Calu3 (cell line): ENCODE measurements around the gene TUBA3D. TPM values are rescaled to one million over a fixed set of nuclear protein-coding genes. Genes with fewer than 3 reads are reported as not detected.
"Not testable (repeated sequence)": the region's sequence is repeated elsewhere in the genome, so short reads cannot be mapped to it uniquely, and the experiment has no call there.

Source experiments
- Bru-seq: library from RNA; stranded (reverse); fragments of 400-500 nt; gene quantifications from one replicate; lab custom pipeline; 2021; lab: Mats Ljungman, UMichigan
- BruChase-seq, 2 experiments: library from RNA; stranded (reverse); fragments of 400-500 nt; gene quantifications; one replicate each; lab custom pipeline; 2021; lab: Mats Ljungman, UMichigan
- BruUV-seq: library from RNA; stranded (reverse); fragments of 400-500 nt; replicated peaks from 2 replicates; lab custom pipeline; 2021; lab: Mats Ljungman, UMichigan
- CTCF ChIA-PET: fragments of 300-600 bp; sonication (Branson Sonifier 250); formaldehyde crosslinking; loops from one replicate; lab custom pipeline; 2022; ENCODE audit warnings: antibody characterized with exemption; lab: Charles Lee
- DNase-seq: peaks from one replicate; pipeline ENCODE4 v3.0.0; 2022
- H3K27ac Mint-ChIP-seq: one replicate; pipeline ENCODE4 v1.8.0; 2022; ENCODE audit warnings: mixed read lengths; ENCODE audit not compliant: unreplicated experiment
- H3K27me3 Mint-ChIP-seq: one replicate; pipeline ENCODE4 v1.8.0; 2022; ENCODE audit warnings: mixed read lengths; ENCODE audit not compliant: unreplicated experiment
- H3K36me3 Mint-ChIP-seq: one replicate; pipeline ENCODE4 v1.8.0; 2022; ENCODE audit warnings: mild to moderate bottlenecking, moderate library complexity, mixed read lengths; ENCODE audit not compliant: insufficient read depth, unreplicated experiment
- H3K4me1 Mint-ChIP-seq: one replicate; pipeline ENCODE4 v1.8.0; 2022; ENCODE audit warnings: mild to moderate bottlenecking, low read depth, mixed read lengths; ENCODE audit not compliant: unreplicated experiment
- H3K4me3 Mint-ChIP-seq: one replicate; pipeline ENCODE4 v1.8.0; 2022; ENCODE audit warnings: mild to moderate bottlenecking, low read depth, moderate library complexity, mixed read lengths; ENCODE audit not compliant: unreplicated experiment
- H3K9me3 Mint-ChIP-seq: one replicate; pipeline ENCODE4 v1.8.0; 2022; ENCODE audit warnings: low read depth, mixed read lengths; ENCODE audit not compliant: unreplicated experiment
- CTCF ChIP-seq: fragments of 200-600 bp; IDR thresholded peaks from one replicate; pipeline ENCODE4 v1.8.0; 2022; ENCODE audit warnings: antibody characterized with exemption; ENCODE audit not compliant: unreplicated experiment
- intact Hi-C: fragments of 100-400 bp; cut with micrococcal nuclease; formaldehyde crosslinking; loops from one replicate; pipeline ENCODE4 v1.10.0; 2022; ENCODE audit not compliant: unreplicated experiment
- long read RNA-seq: library from polyadenylated mRNA; stranded (forward); transcript quantifications from one replicate; pipeline ENCODE4 v2.0.0, GENCODE V29; 2022
- total RNA-seq: library from RNA; stranded (reverse); gene quantifications from 2 replicates; pipeline ENCODE4 v1.2.3, GENCODE V29; 2022

The TUBA3D gene
- total RNA-seq, result not detected in 2 replicates
- not detected for Bru-seq, nascent RNA
- BruChase-seq, experiment 1, labeled RNA remaining after a 6-hour chase, result not detected
- not detected for BruChase-seq, experiment 2, labeled RNA remaining after a 2-hour chase
- long read RNA-seq, partial matches to known transcripts, result 0 of 2 reads
- long read RNA-seq, other reads (novel, unspliced or antisense), result 2 of 2 reads

- H3K4me1 Mint-ChIP-seq, result no peaks in the 10 kb centered on the region
- H3K36me3 Mint-ChIP-seq, result no peaks in the 10 kb centered on the region
- no peak within 1 kb of the TSS for H3K27ac Mint-ChIP-seq
- no TSS peak for BruUV-seq
- no peaks in the 10 kb centered on the region for H3K9me3 Mint-ChIP-seq
- no peak within 1 kb of the TSS for H3K4me3 Mint-ChIP-seq
- no peaks in the 10 kb centered on the region for H3K27me3 Mint-ChIP-seq
- intact Hi-C loops, result no loop called here
- no peak for DNase-seq
- CTCF ChIA-PET, result no interaction called here
- TF ChIP-seq CTCF, result no peak
Observed at GRCh38 chr2:131475831-131476230, at the start of gene TUBA3D. TUBA3D (plus strand) TSS chr2:131476119; CDS start chr2:131476200, 81 bp downstream.

GRCh38 chr2:131426727-131427126 is 49.2 kb upstream of the TUBA3D start:
- BruUV-seq, result no TSS peak
- CTCF ChIA-PET, result interaction anchor here (0.7 kb wide), 1 partner anchor 1929 kb away, joined by 5 read pairs; no protein-coding TSS in a partner anchor
- intact Hi-C loops, result no loop called here
- H3K4me1 Mint-ChIP-seq, result peaks cover 18% of the 10 kb centered on the region
- no peaks in the 10 kb centered on the region for H3K36me3 Mint-ChIP-seq
- H3K9me3 Mint-ChIP-seq, result no peaks in the 10 kb centered on the region
- TF ChIP-seq CTCF, result no peak
- no peak overlapping the region for H3K27ac Mint-ChIP-seq
- no peak overlapping the region for H3K4me3 Mint-ChIP-seq
- H3K27me3 Mint-ChIP-seq, result peaks cover 90% of the 10 kb centered on the region
- DNase-seq, result no peak

- no peak overlapping the region for H3K27ac Mint-ChIP-seq
Observed at GRCh38 chr2:131431336-131431735, 44.6 kb upstream of the TUBA3D start.

GRCh38 chr2:131440742-131441468 is 35.0 kb upstream of the TUBA3D start:
- H3K36me3 Mint-ChIP-seq, H3K4me3 Mint-ChIP-seq, DNase-seq, H3K4me1 Mint-ChIP-seq, BruUV-seq, H3K9me3 Mint-ChIP-seq, H3K27ac Mint-ChIP-seq, intact Hi-C loops, CTCF ChIA-PET: not testable (repeated sequence)
- peaks cover 39% of the 10 kb centered on the region for H3K27me3 Mint-ChIP-seq

More at GRCh38 chr2:131431336-131431735, 44.6 kb upstream of the TUBA3D start:
- CTCF ChIA-PET, result no interaction called here
- Mint-ChIP-seq H3K36me3 (no peaks in the 10 kb centered on the region), H3K27me3 (peaks cover 71% of the 10 kb centered on the region), H3K4me3 (no peak overlapping the region), H3K9me3 (no peaks in the 10 kb centered on the region), H3K4me1 (peaks cover 17% of the 10 kb centered on the region)
- no peak for TF ChIP-seq CTCF
- intact Hi-C loops, result no loop called here
- DNase-seq, result no peak
- no TSS peak for BruUV-seq

GRCh38 chr2:131444736-131445514 is 31.0 kb upstream of the TUBA3D start:
- H3K27ac Mint-ChIP-seq, BruUV-seq, intact Hi-C loops, CTCF ChIA-PET, DNase-seq, H3K9me3 Mint-ChIP-seq, H3K36me3 Mint-ChIP-seq, H3K4me1 Mint-ChIP-seq, H3K4me3 Mint-ChIP-seq: not testable (repeated sequence)
- peaks cover 61% of the 10 kb centered on the region for H3K27me3 Mint-ChIP-seq

GRCh38 chr2:131445515-131445797 is 30.5 kb upstream of the TUBA3D start:
- H3K4me1 Mint-ChIP-seq, intact Hi-C loops, CTCF ChIA-PET, H3K9me3 Mint-ChIP-seq, DNase-seq, BruUV-seq, H3K36me3 Mint-ChIP-seq, H3K27ac Mint-ChIP-seq, H3K4me3 Mint-ChIP-seq: not testable (repeated sequence)
- H3K27me3 Mint-ChIP-seq, result peaks cover 59% of the 10 kb centered on the region
